Endometrial microvascular endothelial cells (primary cell): ENCODE results near the gene DYNC2LI1. TPM values are rescaled to one million over a fixed set of nuclear protein-coding genes. Genes with fewer than 3 reads are reported as not detected.

ENCODE experiments used
- total RNA-seq: library from RNA; depleted of rRNA; stranded (reverse); fragments of >200 nt; gene quantifications from one replicate; pipeline ENCODE4 v1.2.3, GENCODE V29; 2015; ENCODE audit errors: inconsistent ontology term

DYNC2LI1 gene
- total RNA-seq, 1 donor from 2014 or later = 10.8 TPM

Other genes with a start within 250 kb of the DYNC2LI1 start
- gene THADA, start 178.0 kb upstream of the DYNC2LI1 start, total RNA-seq = 24.1 TPM
- gene PLEKHH2, start 136.8 kb upstream of the DYNC2LI1 start, total RNA-seq = 1.0 TPM
- 0.37 TPM for gene C1GALT1C1L, start 97.6 kb upstream of the DYNC2LI1 start, total RNA-seq
- gene ABCG5, start 64.8 kb downstream of the DYNC2LI1 start, total RNA-seq = not detected
- not detected for gene ABCG8, start 64.9 kb downstream of the DYNC2LI1 start, total RNA-seq
- gene LRPPRC, start 221.9 kb downstream of the DYNC2LI1 start, total RNA-seq = 63.2 TPM